H7 (cell line): ENCODE measurements around the gene SNCAIP. TPM values are rescaled to one million over a fixed set of nuclear protein-coding genes. Genes with fewer than 3 reads are reported as not detected.
"Not testable (repeated sequence)": the region's sequence is repeated elsewhere in the genome, so short reads cannot be mapped to it uniquely, and the experiment has no call there.

ENCODE experiments used
- DNase-seq: peaks from one replicate; pipeline ENCODE4 v3.0.0; 2012
- H3K27me3 ChIP-seq: 2 replicates; pipeline ENCODE4 v1.6.0; 2011; ENCODE audit warnings: mild to moderate bottlenecking, low read length; ENCODE audit not compliant: control insufficient read depth, insufficient read depth
- H3K36me3 ChIP-seq: replicated peaks from 2 replicates; pipeline ENCODE4 v1.5.1; 2011; ENCODE audit warnings: low read length; ENCODE audit not compliant: control insufficient read depth, insufficient read depth
- H3K4me3 ChIP-seq: 2 replicates; pipeline ENCODE4 v1.5.1; 2011; ENCODE audit warnings: low read depth, mild to moderate bottlenecking, control low read depth, low read length, moderate library complexity; ENCODE audit not compliant: insufficient read depth
- total RNA-seq: library from RNA; depleted of rRNA; stranded (reverse); fragments of >200 nt; shearing (Covaris generic); gene quantifications from 2 replicates; pipeline ENCODE4 v1.2.3, GENCODE V29; 2014

SNCAIP gene
- total RNA-seq, 1 experiment from 2014 or later, result 4.2 TPM

DNA sequence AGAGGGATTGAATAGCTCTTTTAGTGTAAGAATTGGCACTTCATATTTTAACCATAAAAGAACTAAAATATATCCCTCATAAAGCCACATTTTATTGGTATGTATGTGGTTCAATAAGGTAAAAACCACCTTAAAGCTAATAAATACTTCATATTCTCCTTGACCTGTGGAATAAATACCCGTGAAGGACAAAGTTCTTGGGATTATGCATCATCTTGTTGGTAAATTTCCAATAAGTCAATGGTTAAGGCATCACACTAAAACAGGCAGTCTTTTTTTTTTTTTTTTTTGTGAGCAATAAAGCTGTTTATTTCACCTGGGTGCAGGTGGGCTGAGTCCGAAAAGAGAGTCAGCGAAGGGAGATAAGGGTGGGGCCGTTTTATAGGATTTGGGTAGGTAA is 161.9 kb downstream of the SNCAIP start:
- no peaks in the 10 kb centered on the region for H3K27me3 ChIP-seq
- no peaks in the 10 kb centered on the region for H3K36me3 ChIP-seq
- no peak overlapping the region for H3K4me3 ChIP-seq
- DNase-seq, result no peak

DNA sequence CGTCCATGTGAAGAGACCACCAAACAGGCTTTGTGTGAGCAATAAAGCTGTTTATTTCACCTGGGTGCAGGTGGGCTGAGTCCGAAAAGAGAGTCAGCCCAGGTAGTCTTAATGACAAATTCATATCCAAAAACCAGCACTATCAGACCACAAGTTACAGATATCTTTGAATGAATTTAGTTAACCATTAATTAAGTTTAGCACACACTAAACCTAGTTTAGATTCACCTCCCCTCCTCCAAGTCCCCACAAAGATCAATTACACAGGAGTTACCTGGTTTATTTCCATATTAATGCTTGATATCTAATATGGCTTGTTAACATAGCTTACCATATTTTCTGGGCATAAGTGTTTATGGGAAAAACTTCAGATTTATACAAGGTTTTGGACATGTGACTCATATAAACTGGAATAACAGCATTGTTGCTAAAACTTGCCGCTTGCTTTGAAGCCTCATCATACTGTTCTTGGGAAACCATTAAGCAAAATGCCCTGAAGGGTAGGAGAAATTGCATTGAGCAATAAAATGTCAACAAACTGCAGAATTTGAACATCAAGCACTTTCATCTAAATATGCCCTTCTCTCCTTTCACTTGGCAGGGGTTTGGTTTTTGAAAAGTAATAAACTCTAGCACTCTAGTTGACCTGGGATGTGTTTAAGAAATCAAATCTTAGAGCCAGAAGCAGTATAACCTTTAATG is 166.9 kb downstream of the SNCAIP start:
- no peaks in the 10 kb centered on the region for H3K36me3 ChIP-seq
- no peaks in the 10 kb centered on the region for H3K27me3 ChIP-seq
- no peak overlapping the region for H3K4me3 ChIP-seq
- DNase-seq, result no peak

DNA sequence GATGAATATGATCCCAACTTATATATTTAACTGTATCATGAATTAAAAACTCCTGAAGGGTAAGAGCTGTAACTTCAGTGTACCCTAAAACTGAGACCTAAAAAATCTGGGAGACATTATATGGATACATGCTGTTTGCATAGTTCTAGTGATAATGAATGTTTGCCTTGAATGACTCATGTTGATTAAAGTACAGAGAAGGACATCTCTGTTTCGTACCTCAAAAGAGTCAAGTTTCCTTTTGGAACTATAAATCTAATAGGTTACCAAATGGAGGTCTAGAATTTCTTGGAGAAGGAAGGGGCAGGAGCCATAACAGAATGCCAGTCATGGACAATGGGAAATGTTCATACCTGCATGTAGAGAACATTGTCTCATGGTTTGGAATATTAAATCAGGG is 168.1 kb downstream of the SNCAIP start:
- DNase-seq, result no peak
- Histone ChIP-seq H3K36me3 (no peaks in the 10 kb centered on the region), H3K4me3 (no peak overlapping the region), H3K27me3 (no peaks in the 10 kb centered on the region)

DNA sequence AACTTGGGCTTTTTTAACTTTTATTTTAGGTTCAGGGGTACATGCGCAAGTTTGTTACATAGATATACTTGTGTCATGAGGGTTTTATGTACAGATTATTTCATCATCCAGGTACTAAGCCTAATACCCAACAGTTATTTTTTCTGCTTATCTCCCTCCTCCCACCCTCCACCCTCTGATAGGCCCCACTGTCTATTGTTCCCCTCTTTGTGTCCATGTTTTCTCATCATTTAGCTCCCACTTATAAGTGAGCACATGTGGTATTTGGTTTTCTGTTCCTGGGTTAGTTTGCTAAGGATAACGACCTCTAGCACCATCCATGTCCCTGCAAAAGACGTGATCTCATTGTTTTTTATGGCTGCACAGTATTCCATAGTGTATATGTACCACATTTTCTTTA is 172.1 kb downstream of the SNCAIP start:
- no peak overlapping the region for H3K4me3 ChIP-seq
- DNase-seq, result no peak
- H3K36me3 ChIP-seq, result no peaks in the 10 kb centered on the region

DNA sequence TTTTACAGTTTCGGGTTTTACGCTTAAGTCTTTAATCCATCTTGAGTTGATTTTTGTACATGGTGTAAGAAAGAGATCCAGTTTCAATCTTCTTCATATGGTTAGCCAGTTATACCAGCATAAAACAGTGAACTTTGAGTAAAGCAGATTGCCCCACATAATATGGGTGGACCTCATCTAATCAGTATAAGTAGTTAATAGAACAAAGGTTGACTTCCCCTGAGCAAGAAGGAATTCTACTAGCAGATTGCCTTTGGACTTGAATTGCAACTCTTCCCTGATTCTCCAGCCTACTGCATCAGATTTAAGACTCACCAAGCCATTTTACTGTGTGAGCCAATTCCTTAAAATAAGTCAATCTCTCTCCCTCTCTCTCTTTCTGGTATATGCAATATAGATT is 173.2 kb downstream of the SNCAIP start:
- H3K27me3 ChIP-seq, result no peaks in the 10 kb centered on the region
- no peaks in the 10 kb centered on the region for H3K36me3 ChIP-seq
- DNase-seq, result no peak
- no peak overlapping the region for H3K4me3 ChIP-seq

More for the DNA sequence above, 172.1 kb downstream of the SNCAIP start:
- H3K27me3 ChIP-seq, result no peaks in the 10 kb centered on the region

DNA sequence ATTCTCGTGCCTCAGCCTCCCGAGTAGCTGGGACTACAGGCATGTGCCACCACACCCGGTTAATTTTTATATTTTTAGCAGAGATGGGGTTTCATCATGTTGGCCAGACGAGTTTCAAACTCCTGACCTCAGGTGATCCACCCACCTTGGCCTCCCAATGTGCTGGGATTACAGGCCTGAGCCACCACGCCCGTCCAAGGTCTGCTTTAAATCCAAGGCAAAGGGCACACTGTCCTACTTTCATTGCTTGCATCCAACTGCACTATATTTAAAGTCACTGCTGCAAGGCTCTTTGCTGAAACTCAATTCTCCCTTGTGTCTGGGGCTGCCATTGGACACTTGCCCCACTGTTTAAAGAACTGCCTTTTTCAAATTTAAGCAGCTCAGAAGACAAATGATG is 174.6 kb downstream of the SNCAIP start:
- H3K36me3 ChIP-seq, H3K4me3 ChIP-seq, H3K27me3 ChIP-seq, DNase-seq: not testable (repeated sequence)

DNA sequence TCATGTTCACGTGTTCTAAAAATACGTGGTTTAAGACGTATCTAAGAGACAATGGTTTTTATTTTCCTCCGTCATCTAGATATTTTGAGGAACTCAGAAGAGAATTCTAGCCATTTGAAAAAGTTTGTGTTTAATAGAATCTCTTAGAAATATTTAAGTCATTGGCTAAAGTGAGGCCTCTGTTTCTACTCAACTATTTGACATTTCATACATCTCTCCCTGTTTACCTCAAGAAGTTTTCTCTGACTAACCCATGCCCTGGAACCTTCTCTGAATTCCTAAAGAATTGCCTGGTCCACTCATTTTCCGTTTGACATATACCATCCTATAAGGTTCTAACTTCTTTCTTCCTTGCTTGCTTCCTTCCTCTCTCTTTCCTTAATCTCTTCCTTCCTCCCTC is 178.7 kb downstream of the SNCAIP start:
- no peaks in the 10 kb centered on the region for H3K36me3 ChIP-seq
- no peak for DNase-seq
- no peak overlapping the region for H3K4me3 ChIP-seq
- H3K27me3 ChIP-seq, result no peaks in the 10 kb centered on the region

DNA sequence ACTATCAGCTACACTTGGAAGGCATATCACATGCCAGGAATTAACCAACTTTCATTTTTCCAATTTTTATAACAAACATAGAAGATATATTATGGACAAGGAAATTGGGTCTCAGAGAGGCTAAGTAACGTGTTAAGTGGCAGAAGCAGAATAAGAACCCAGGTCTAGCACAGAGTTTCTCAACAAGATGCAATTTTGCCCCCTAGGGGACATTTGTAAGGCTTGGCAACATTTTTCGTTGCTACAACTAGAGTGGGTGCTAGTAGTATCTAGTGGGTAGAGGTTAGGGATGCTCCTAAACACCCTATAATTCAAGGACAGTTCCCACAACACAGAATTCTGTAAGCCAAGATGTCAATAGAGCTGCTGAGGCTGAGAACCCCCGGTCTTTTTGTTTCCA is 180.6 kb downstream of the SNCAIP start:
- Histone ChIP-seq H3K4me3 (no peak overlapping the region), H3K36me3 (no peaks in the 10 kb centered on the region), H3K27me3 (no peaks in the 10 kb centered on the region)
- no peak for DNase-seq

DNA sequence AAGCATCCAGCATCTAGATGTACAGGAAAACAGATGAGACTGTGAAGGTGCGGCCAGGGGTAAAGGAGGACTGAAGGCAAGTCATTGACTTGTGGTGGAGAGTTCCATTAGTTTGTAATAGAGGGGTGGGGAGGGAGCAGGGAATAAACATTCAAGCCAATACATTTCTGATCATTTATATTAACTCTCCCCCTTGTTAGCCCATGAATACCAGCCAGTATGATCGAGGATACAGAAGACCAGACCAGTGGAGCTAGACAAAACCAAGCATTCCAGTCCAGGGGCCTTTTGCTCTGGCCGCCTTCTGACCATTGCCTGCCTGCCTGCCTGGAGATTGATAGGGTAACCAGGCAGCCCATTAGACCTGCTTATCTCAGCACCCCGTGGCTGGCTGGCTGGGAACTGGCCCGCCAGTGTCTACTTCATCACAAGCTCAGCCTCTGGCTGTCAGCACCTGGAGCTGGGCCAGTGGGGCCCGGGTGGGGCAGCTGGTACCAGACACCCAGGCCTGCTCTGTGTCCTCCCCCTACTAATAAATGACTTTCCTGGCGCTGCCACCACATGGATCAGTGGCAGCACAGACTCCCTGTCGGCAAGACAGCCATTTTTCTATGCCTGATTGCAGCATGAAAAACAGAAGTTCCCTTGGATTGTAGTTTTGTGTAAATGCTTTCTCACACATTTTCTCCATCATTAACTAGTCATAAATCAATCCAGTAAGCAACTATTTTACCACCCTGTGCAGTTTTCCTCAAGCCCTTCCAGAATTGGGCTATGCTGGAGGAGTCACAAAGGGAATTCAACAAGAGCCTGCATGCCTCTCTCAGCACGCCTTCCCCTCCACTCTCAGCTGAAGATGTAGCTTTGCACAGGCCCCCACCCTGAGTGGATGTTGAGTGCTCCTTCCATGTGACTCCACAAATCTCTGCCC is 181.3 kb downstream of the SNCAIP start:
- no peak for DNase-seq
- no peak overlapping the region for H3K4me3 ChIP-seq
- H3K27me3 ChIP-seq, result no peaks in the 10 kb centered on the region
- H3K36me3 ChIP-seq, result no peaks in the 10 kb centered on the region

DNA sequence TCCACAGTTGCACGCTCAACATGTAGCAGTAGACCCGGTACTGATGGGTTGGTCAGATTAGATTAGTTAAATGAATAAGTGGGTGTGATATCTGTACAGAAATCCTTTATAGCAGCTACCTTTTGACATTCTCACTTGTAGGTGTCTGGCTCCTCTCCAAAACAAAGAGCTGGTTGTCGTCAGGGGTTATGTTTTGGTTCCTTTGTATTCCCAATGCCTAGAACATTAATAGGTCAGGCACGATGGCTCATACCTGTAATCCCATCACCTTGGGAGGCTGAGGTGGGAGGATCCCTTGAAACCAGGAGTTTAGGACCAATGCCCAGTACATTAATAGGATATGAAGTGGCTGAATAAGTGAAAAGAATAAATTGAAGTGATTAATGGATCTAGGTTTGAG is 182.1 kb downstream of the SNCAIP start:
- DNase-seq, result no peak
- Histone ChIP-seq H3K4me3 (no peak overlapping the region), H3K27me3 (no peaks in the 10 kb centered on the region), H3K36me3 (no peaks in the 10 kb centered on the region)

DNA sequence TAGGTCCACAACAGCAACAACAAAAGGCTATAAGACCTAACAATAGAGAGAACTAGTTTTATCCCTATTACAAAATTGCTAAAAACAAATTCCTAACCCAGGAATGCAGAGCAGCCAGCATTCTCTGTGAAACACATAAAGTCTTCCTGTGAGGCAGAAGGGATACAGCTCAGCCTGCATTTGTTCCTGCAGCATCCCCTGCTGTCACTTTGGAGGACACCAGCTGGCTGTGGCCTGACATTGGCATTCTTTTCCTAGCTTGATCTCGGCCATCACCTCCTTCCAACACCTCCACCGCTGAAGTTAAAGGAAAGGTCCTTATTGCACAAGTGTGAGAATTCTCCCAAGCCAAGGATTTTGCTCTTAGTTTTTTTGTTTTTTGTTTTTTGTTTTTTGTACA is 186.1 kb downstream of the SNCAIP start:
- Histone ChIP-seq H3K4me3 (no peak overlapping the region), H3K36me3 (no peaks in the 10 kb centered on the region), H3K27me3 (no peaks in the 10 kb centered on the region)
- peak; percentile 55 for DNase-seq

DNA sequence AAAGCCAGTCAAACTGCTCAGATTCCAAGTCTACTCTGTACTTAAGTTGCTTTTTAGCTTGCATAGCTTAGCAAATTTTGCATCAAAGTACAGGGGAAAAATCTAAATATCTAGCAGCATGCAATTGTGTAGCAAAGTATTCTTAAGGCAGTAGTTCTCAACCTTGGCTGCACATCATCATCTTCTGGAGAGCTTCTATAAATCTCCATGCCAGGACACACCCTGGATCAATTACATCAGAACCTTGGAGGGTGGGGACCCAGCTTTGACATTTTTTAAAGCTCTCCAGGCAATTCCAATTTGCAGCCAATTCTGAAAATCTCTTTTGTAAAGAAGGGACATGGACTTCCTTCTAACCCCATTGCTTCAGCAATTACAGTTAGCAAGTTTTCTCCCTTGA is 187.5 kb downstream of the SNCAIP start:
- no peaks in the 10 kb centered on the region for H3K27me3 ChIP-seq
- DNase-seq, result no peak
- H3K36me3 ChIP-seq, result no peaks in the 10 kb centered on the region
- H3K4me3 ChIP-seq, result no peak overlapping the region

DNA sequence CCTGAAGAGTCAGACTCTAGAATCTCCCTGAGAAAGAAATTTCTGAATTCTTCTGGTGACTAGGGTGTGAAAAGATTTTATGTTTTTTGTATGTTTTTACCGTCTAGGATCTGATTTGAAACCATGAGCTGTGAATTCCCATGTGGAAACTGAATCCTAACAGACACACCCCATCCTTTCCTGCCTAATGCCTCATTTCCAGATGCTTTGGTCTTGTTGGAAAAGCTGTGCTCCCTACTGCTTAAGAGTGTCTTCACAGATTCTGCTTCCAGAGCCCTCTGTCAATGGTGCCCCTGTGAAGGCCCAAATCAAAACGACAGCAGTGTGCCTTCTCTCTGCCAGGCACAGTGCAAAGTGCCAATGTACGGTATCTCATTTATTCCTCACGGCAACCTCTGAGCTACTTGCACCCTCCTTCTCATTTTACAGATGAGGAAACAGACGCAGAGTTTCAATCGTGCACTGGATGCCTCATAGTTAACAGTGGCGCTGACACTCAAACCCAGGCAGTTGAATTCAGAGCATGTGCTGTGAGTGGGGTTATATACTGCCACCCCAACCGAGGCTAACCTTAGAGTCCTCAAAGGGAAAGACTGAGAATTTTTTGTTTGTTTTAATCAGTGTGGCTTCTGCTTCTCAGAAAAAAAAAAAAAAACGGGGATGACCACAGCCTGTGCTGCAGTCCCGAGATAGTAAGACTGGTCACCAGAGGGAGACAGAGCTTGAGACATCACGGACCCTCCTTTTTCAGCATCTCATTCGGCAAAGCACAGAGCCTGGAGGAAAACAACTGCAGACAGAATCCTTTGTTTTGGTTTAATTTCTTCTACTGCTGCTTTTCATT is 188.4 kb downstream of the SNCAIP start:
- Histone ChIP-seq H3K4me3 (no peak overlapping the region), H3K27me3 (no peaks in the 10 kb centered on the region), H3K36me3 (no peaks in the 10 kb centered on the region)
- DNase-seq, result peak; percentile 54

DNA sequence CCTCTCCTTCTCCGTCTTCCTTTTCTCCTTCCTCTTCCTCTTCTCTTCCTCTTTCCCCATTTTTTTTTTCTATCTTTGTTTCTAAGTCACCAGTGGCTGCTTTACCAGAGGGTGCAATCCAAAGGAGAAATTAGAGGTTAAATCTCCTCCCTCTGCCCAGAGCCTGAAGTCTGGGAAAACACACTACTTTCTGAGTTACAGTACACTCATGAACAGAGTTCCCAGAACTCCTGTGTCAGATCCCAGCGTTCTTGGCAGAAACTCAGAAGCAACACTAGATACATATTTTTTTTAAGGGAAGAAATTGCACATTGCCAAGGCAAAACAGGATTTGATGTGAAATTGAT is 189.0 kb downstream of the SNCAIP start:
- no peak for DNase-seq
- no peaks in the 10 kb centered on the region for H3K36me3 ChIP-seq
- no peaks in the 10 kb centered on the region for H3K27me3 ChIP-seq
- no peak overlapping the region for H3K4me3 ChIP-seq
